ENCODE results near the gene GJB5. TPM values are rescaled to one million over a fixed set of nuclear protein-coding genes. Genes with fewer than 3 reads are reported as not detected.
"Not testable (repeated sequence)": the region's sequence is repeated elsewhere in the genome, so short reads cannot be mapped to it uniquely, and the experiment has no call there.

GJB5 gene
- total RNA-seq, 2 experiments from 2014 or later: not detected

DNA sequence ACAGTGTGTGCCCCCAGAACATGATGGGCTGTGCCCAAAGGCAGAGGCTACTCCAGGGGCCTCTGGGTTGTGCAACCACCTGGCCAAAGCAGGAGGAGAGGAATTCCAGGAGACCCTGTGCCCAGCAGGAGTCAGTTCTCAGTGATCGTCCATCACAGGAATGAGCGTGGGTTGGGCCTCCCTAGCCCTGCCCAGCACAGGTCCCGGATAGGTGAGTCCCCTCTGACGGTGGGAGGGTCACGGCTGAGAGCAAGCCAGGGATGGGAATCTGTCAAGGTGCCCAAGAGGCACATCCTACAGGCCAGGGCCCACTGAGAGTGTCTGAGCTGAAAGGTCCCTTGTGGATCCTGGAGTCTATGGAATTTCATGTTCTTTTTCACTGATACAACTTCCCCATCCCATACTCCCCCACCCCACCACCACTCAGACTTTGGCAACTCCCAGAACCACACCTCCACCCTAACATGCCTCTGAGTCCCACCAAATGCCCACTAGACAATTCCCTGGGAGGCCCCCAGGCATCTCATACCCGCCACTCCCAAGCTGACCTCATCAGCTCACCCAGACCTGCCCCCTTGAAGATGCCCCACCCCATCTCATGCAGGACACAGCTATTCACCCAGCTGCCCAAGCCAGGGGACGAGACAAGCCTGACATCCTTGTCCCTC lies 7.8 kb downstream of the GJB5 start:
- Mint-ChIP-seq H3K27ac (no peak overlapping the region), H3K9me3 (ENCODE audit: insufficient read depth) (no peaks in the 10 kb centered on the region), H3K27me3 (ENCODE audit: low read depth) (no peaks in the 10 kb centered on the region), H3K4me1 (ENCODE audit: low read depth) (no peaks in the 10 kb centered on the region), H3K36me3 (ENCODE audit: low read depth) (no peaks in the 10 kb centered on the region), H3K4me3 (no peak overlapping the region)
- ChIA-PET POLR2A (no interaction called here), CTCF (no interaction called here)
- ATAC-seq: no peak
- DNase-seq: no peak

- H3K4me1 Mint-ChIP-seq (ENCODE audit: low read depth): no peaks in the 10 kb centered on the region
Observed at GRCh38 chr1:34763142-34763781, 8.4 kb downstream of the GJB5 start.

GRCh38 chr1:34768856-34769255 lies 14.0 kb downstream of the GJB5 start:
- CTCF ChIA-PET: no interaction called here
- Mint-ChIP-seq H3K27me3 (ENCODE audit: low read depth) (peaks cover 2% of the 10 kb centered on the region), H3K4me1 (ENCODE audit: low read depth) (no peaks in the 10 kb centered on the region), H3K36me3 (ENCODE audit: low read depth) (no peaks in the 10 kb centered on the region), H3K27ac (no peak overlapping the region), H3K9me3 (ENCODE audit: insufficient read depth) (no peaks in the 10 kb centered on the region), H3K4me3 (no peak overlapping the region)
- ATAC-seq (no peak), DNase-seq (no peak)
- POLR2A ChIA-PET: no interaction called here

More at GRCh38 chr1:34763142-34763781, 8.4 kb downstream of the GJB5 start:
- Mint-ChIP-seq H3K9me3 (ENCODE audit: insufficient read depth) (no peaks in the 10 kb centered on the region), H3K36me3 (ENCODE audit: low read depth) (no peaks in the 10 kb centered on the region), H3K27me3 (ENCODE audit: low read depth) (no peaks in the 10 kb centered on the region), H3K4me3 (no peak overlapping the region), H3K27ac (no peak overlapping the region)
- CTCF ChIA-PET: no interaction called here
- DNase-seq (no peak), ATAC-seq (no peak)
- POLR2A ChIA-PET: no interaction called here

DNA sequence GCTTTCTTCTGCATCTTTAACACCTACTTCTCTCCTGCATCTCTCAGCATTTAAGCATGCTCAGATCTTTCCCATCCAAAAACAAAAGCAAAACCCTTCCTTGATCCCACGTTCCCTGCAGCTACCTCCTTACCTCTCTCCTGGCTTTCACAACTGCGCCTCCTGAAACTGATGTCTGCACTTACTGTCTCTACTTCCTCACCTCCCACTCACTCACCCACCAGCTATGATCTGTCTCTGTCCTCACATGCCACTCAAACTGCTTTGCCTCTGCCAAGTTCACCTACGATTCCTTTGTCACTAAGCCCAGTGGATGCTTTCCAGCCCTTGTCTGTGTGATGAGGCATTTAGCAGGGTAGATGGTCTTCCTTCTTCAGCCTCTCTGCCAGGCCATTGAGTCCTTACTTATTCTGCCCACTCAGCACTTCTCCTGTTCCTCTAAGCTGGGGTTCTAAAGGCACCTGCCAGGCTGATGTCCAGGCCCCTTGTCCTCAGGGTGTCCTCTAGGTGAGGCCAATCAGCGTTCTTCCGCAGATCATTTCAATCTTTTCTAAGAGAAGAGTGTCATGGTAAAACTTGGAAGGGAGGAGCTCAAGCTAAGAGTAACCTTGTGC lies 16.2 kb downstream of the GJB5 start:
- Mint-ChIP-seq H3K36me3 (ENCODE audit: low read depth) (no peaks in the 10 kb centered on the region), H3K4me3 (no peak overlapping the region), H3K9me3 (ENCODE audit: insufficient read depth) (no peaks in the 10 kb centered on the region), H3K4me1 (ENCODE audit: low read depth) (no peaks in the 10 kb centered on the region), H3K27me3 (ENCODE audit: low read depth) (peaks cover 2% of the 10 kb centered on the region), H3K27ac (no peak overlapping the region)
- ChIA-PET POLR2A (no interaction called here), CTCF (no interaction called here)
- ATAC-seq: no peak
- no peak for DNase-seq

GRCh38 chr1:34771573-34772371 lies 16.9 kb downstream of the GJB5 start:
- H3K36me3 Mint-ChIP-seq (ENCODE audit: low read depth): no peaks in the 10 kb centered on the region
- H3K9me3 Mint-ChIP-seq (ENCODE audit: insufficient read depth): no peaks in the 10 kb centered on the region
- ChIA-PET CTCF (no interaction called here), POLR2A (no interaction called here)
- DNase-seq (no peak), ATAC-seq (no peak)
- no peaks in the 10 kb centered on the region for H3K4me1 Mint-ChIP-seq (ENCODE audit: low read depth)
- H3K4me3 Mint-ChIP-seq: no peak overlapping the region
- H3K27me3 Mint-ChIP-seq (ENCODE audit: low read depth): peaks cover 2% of the 10 kb centered on the region
- no peak overlapping the region for H3K27ac Mint-ChIP-seq

GRCh38 chr1:34773114-34773513 lies 18.3 kb downstream of the GJB5 start:
- H3K27ac Mint-ChIP-seq; H3K9me3 Mint-ChIP-seq (ENCODE audit: insufficient read depth); H3K27me3 Mint-ChIP-seq (ENCODE audit: low read depth); H3K36me3 Mint-ChIP-seq (ENCODE audit: low read depth); DNase-seq; H3K4me3 Mint-ChIP-seq; H3K4me1 Mint-ChIP-seq (ENCODE audit: low read depth); CTCF ChIA-PET; ATAC-seq; POLR2A ChIA-PET: not testable (repeated sequence)

DNA sequence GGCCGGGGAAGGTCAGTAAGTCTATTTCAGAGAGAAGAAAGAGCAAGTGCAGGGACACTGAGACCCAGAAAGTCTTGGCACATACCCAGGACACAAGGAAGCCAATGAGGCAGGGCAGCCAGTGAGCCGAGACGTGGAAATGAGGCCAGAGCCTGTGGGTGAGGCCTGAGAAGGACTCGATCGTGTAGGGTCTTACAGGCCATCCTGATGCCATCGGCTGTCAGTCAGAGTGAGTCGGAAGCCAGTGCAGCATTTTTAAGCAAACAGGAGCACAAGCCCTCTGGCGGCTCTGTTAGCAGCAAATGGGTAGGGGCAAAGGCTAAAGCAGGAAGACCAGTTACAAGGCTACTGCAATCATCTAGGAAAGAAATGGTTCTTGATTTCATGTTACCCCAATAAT lies 20.1 kb downstream of the GJB5 start:
- Mint-ChIP-seq H3K9me3 (ENCODE audit: insufficient read depth) (no peaks in the 10 kb centered on the region), H3K4me3 (no peak overlapping the region), H3K4me1 (ENCODE audit: low read depth) (no peaks in the 10 kb centered on the region), H3K27me3 (ENCODE audit: low read depth) (peaks cover 18% of the 10 kb centered on the region), H3K27ac (no peak overlapping the region), H3K36me3 (ENCODE audit: low read depth) (no peaks in the 10 kb centered on the region)
- ChIA-PET POLR2A (no interaction called here), CTCF (no interaction called here)
- ATAC-seq (no peak), DNase-seq (no peak)

GRCh38 chr1:34776911-34777310 lies 22.1 kb downstream of the GJB5 start:
- ChIA-PET POLR2A (no interaction called here), CTCF (no interaction called here)
- H3K9me3 Mint-ChIP-seq (ENCODE audit: insufficient read depth): no peaks in the 10 kb centered on the region
- ATAC-seq (no peak), DNase-seq (no peak)
- H3K36me3 Mint-ChIP-seq (ENCODE audit: low read depth): no peaks in the 10 kb centered on the region
- H3K27me3 Mint-ChIP-seq (ENCODE audit: low read depth): peaks cover 26% of the 10 kb centered on the region
- no peak overlapping the region for H3K27ac Mint-ChIP-seq
- H3K4me3 Mint-ChIP-seq: no peak overlapping the region
- no peaks in the 10 kb centered on the region for H3K4me1 Mint-ChIP-seq (ENCODE audit: low read depth)

- ATAC-seq: no peak
- DNase-seq: no peak
- CTCF ChIA-PET: no interaction called here
- Mint-ChIP-seq H3K9me3 (ENCODE audit: insufficient read depth) (no peaks in the 10 kb centered on the region), H3K4me1 (ENCODE audit: low read depth) (peaks cover 2% of the 10 kb centered on the region), H3K27me3 (ENCODE audit: low read depth) (peaks cover 34% of the 10 kb centered on the region), H3K4me3 (no peak overlapping the region), H3K27ac (no peak overlapping the region), H3K36me3 (ENCODE audit: low read depth) (no peaks in the 10 kb centered on the region)
- POLR2A ChIA-PET: no interaction called here
Observed at GRCh38 chr1:34777519-34778321, 22.9 kb downstream of the GJB5 start.

- Mint-ChIP-seq H3K27me3 (ENCODE audit: low read depth) (peaks cover 36% of the 10 kb centered on the region), H3K4me1 (ENCODE audit: low read depth) (peaks cover 2% of the 10 kb centered on the region), H3K36me3 (ENCODE audit: low read depth) (no peaks in the 10 kb centered on the region), H3K27ac (no peak overlapping the region), H3K9me3 (ENCODE audit: insufficient read depth) (no peaks in the 10 kb centered on the region), H3K4me3 (no peak overlapping the region)
- CTCF ChIA-PET: no interaction called here
- ATAC-seq (no peak), DNase-seq (no peak)
- POLR2A ChIA-PET: no interaction called here
Observed at GRCh38 chr1:34778381-34778780, 23.5 kb downstream of the GJB5 start.

DNA sequence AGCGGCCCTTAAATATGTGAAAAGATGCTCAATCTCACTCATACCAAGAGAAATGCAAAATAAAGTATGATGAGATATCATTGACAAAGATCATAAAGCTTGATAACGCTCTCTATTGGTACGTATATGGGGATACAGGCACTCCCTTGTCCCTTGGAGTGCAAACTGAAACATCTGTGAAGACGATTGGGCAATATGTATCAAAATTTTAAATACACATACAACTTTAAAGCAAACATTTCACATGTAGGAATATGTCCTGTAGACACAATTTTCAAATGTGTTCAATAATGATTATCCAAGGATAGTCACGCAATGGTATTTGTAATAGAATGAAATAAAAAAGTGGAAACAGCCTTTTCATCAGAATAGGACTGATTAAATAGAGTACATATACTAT lies 24.2 kb downstream of the GJB5 start:
- DNase-seq (no peak), ATAC-seq (no peak)
- ChIA-PET CTCF (interaction anchor here (1.2 kb wide), 1 partner anchor 74 kb away, joined by 4 read pairs; no protein-coding TSS in a partner anchor), POLR2A (no interaction called here)
- peaks cover 37% of the 10 kb centered on the region for H3K27me3 Mint-ChIP-seq (ENCODE audit: low read depth)
- peaks cover 2% of the 10 kb centered on the region for H3K4me1 Mint-ChIP-seq (ENCODE audit: low read depth)
- no peaks in the 10 kb centered on the region for H3K9me3 Mint-ChIP-seq (ENCODE audit: insufficient read depth)
- no peak overlapping the region for H3K27ac Mint-ChIP-seq
- H3K4me3 Mint-ChIP-seq: no peak overlapping the region
- H3K36me3 Mint-ChIP-seq (ENCODE audit: low read depth): no peaks in the 10 kb centered on the region
